H9 (cell line): ENCODE data around the gene GLS. TPM values are rescaled to one million over a fixed set of nuclear protein-coding genes. Genes with fewer than 3 reads are reported as not detected.

Experiments used
- DNase-seq: peaks from one replicate; pipeline ENCODE4 v3.0.0-alpha.2; 2017
- H2AFZ ChIP-seq: one replicate; pipeline ENCODE4 v1.6.1; 2013; ENCODE audit warnings: mild to moderate bottlenecking, low read length, control low read depth, moderate library complexity
- H2AK5ac ChIP-seq: 2 replicates; pipeline ENCODE4 v1.6.1; 2013; ENCODE audit warnings: low read length, control low read depth, mixed read lengths; ENCODE audit not compliant: insufficient read length
- H2BK120ac ChIP-seq: one replicate; pipeline ENCODE4 v1.6.1; 2013; ENCODE audit warnings: low read depth, mild to moderate bottlenecking, low read length, control low read depth, inconsistent platforms; ENCODE audit not compliant: poor library complexity, severe bottlenecking
- H2BK12ac ChIP-seq: 2 replicates; pipeline ENCODE4 v1.6.1; 2013; ENCODE audit warnings: low read length, control low read depth, mixed read lengths, low read depth; ENCODE audit not compliant: insufficient read length
- H2BK15ac ChIP-seq: 2 replicates; pipeline ENCODE4 v1.6.1; 2013; ENCODE audit warnings: low read depth, low read length, control low read depth
- H2BK20ac ChIP-seq: one replicate; pipeline ENCODE4 v1.6.1; 2013; ENCODE audit warnings: low read depth, mild to moderate bottlenecking, low read length, control low read depth, inconsistent platforms; ENCODE audit not compliant: poor library complexity, severe bottlenecking
- H2BK5ac ChIP-seq: 2 replicates; pipeline ENCODE4 v1.6.1; 2013; ENCODE audit warnings: low read length, control low read depth, mixed read lengths; ENCODE audit not compliant: insufficient read length
- H3K14ac ChIP-seq: 2 replicates; pipeline ENCODE4 v1.6.1; 2013; ENCODE audit warnings: low read length, control low read depth; ENCODE audit not compliant: insufficient read depth
- H3K18ac ChIP-seq: 2 replicates; pipeline ENCODE4 v1.6.1; 2013; ENCODE audit warnings: low read depth, mild to moderate bottlenecking, mixed read lengths, low read length, control low read depth; ENCODE audit not compliant: insufficient read length
- H3K23ac ChIP-seq: 2 replicates; pipeline ENCODE4 v1.6.1; 2013; ENCODE audit warnings: low read length, control low read depth, mixed read lengths, low read depth; ENCODE audit not compliant: insufficient read length
- H3K23me2 ChIP-seq: 2 replicates; pipeline ENCODE4 v1.6.1; 2013; ENCODE audit warnings: low read depth, mild to moderate bottlenecking, mixed read lengths, low read length, control low read depth; ENCODE audit not compliant: insufficient read length, poor library complexity, severe bottlenecking
- H3K27ac ChIP-seq: 2 replicates; pipeline ENCODE4 v1.5.1; 2013; ENCODE audit warnings: low read length, control low read depth, mixed read lengths, low read depth; ENCODE audit not compliant: insufficient read length
- H3K27me3 ChIP-seq: 2 replicates; pipeline ENCODE4 v1.6.1; 2013; ENCODE audit warnings: low read length, control low read depth, inconsistent platforms; ENCODE audit not compliant: insufficient read depth
- H3K4ac ChIP-seq: 2 replicates; pipeline ENCODE4 v1.6.1; 2013; ENCODE audit warnings: low read depth, mild to moderate bottlenecking, control low read depth, inconsistent platforms, low read length, moderate library complexity
- H3K4me1 ChIP-seq: 2 replicates; pipeline ENCODE4 v1.6.1; 2013; ENCODE audit warnings: low read length, control low read depth, inconsistent platforms; ENCODE audit not compliant: insufficient read depth
- H3K4me2 ChIP-seq: 2 replicates; pipeline ENCODE4 v1.6.1; 2013; ENCODE audit warnings: low read length, control low read depth, mixed read lengths; ENCODE audit not compliant: insufficient read length, insufficient read depth
- H3K56ac ChIP-seq: 2 replicates; pipeline ENCODE4 v1.6.1; 2013; ENCODE audit warnings: low read depth, mild to moderate bottlenecking, mixed read lengths, low read length, control low read depth; ENCODE audit not compliant: insufficient read length
- H3K79me1 ChIP-seq: 2 replicates; pipeline ENCODE4 v1.6.1; 2013; ENCODE audit warnings: low read depth, mild to moderate bottlenecking, moderate library complexity, low read length, control low read depth, inconsistent platforms; ENCODE audit not compliant: insufficient read depth, poor library complexity, severe bottlenecking
- H3K79me2 ChIP-seq: 2 replicates; pipeline ENCODE4 v1.6.1; 2013; ENCODE audit warnings: low read length, control low read depth, inconsistent platforms; ENCODE audit not compliant: insufficient read depth
- H3K9ac ChIP-seq: 2 replicates; pipeline ENCODE4 v1.6.1; 2013; ENCODE audit warnings: low read length, control low read depth, mixed read lengths; ENCODE audit not compliant: insufficient read length; ENCODE audit errors: extremely low read depth
- H3K9me3 ChIP-seq: one replicate; pipeline ENCODE4 v1.6.1; 2013; ENCODE audit warnings: low read depth, low read length, inconsistent platforms; ENCODE audit not compliant: control insufficient read depth
- H3T11ph ChIP-seq: one replicate; pipeline ENCODE4 v1.6.1; 2013; ENCODE audit warnings: mild to moderate bottlenecking, low read length, control low read depth, inconsistent platforms
- H4K20me1 ChIP-seq: one replicate; pipeline ENCODE4 v1.6.1; 2013; ENCODE audit not compliant: control insufficient read depth, insufficient read length, insufficient read depth
- H4K5ac ChIP-seq: 2 replicates; pipeline ENCODE4 v1.6.1; 2013; ENCODE audit warnings: low read depth, mild to moderate bottlenecking, mixed read lengths, low read length, control low read depth; ENCODE audit not compliant: insufficient read length
- H4K8ac ChIP-seq: replicated peaks from 2 replicates; pipeline ENCODE4 v1.6.1; 2013; ENCODE audit warnings: low read length, control low read depth, mixed read lengths, low read depth; ENCODE audit not compliant: insufficient read length
- H4K91ac ChIP-seq: 2 replicates; pipeline ENCODE4 v1.6.1; 2013; ENCODE audit warnings: low read depth, mild to moderate bottlenecking, moderate library complexity, mixed read lengths, low read length, control low read depth; ENCODE audit not compliant: insufficient read length
- H3K27ac Mint-ChIP-seq, 3 experiments: 2 replicates in 2 of 3; 3 replicates in 1 of 3; pipeline ENCODE4 v1.8.0; 2020 to 2021; ENCODE audit warnings: mixed read lengths in 3 of 3, mild to moderate bottlenecking in 1 of 3, moderate library complexity in 1 of 3
- H3K27me3 Mint-ChIP-seq: 2 replicates; pipeline ENCODE4 v1.8.0; 2021; ENCODE audit warnings: low read depth, mild to moderate bottlenecking, moderate library complexity, mixed read lengths
- H3K36me3 Mint-ChIP-seq, 3 experiments: 2 replicates in 2 of 3; 3 replicates in 1 of 3; pipeline ENCODE4 v1.8.0; 2020 to 2021; ENCODE audit warnings: low read depth in 3 of 3, mixed read lengths in 3 of 3; ENCODE audit not compliant: insufficient read depth in 1 of 3
- H3K4me1 Mint-ChIP-seq, 2 experiments: 2 replicates each; pipeline ENCODE4 v1.8.0; 2020; ENCODE audit warnings: mixed read lengths in 2 of 2
- H3K4me3 Mint-ChIP-seq, 2 experiments: 2 replicates in 1 of 2; 3 replicates in 1 of 2; pipeline ENCODE4 v1.8.0; 2020 to 2021; ENCODE audit warnings: mild to moderate bottlenecking in 2 of 2, mixed read lengths in 2 of 2, moderate library complexity in 1 of 2
- H3K9me3 Mint-ChIP-seq, 2 experiments: 2 replicates in 1 of 2; 3 replicates in 1 of 2; pipeline ENCODE4 v1.8.0; 2020; ENCODE audit warnings: mild to moderate bottlenecking in 2 of 2, mixed read lengths in 2 of 2, moderate library complexity in 1 of 2
- CTCF ChIP-seq: fragments of 200-600 bp; sonication (generic); conservative IDR thresholded peaks from 3 replicates; pipeline ENCODE4 v1.8.0; 2021; ENCODE audit warnings: antibody characterized with exemption, mild to moderate bottlenecking
- WGBS: extraction: QIAGEN DNeasy Blood & Tissue Kit; methylation state at CpG from one replicate; pipeline ENCODE4 v1.1.7; 2013; ENCODE audit warnings: missing lambda C conversion rate, low lambda C conversion rate, mixed read lengths; ENCODE audit not compliant: insufficient read length; ENCODE audit errors: extremely low coverage; 5-methylcytosine and 5-hydroxymethylcytosine counted together
- total RNA-seq: library from RNA; stranded (reverse); gene quantifications from 2 replicates; pipeline ENCODE4 v1.2.1, GENCODE V29; 2021

Gene GLS
- total RNA-seq, 1 experiment from 2014 or later: 69.3 TPM

- no CpG with 5 or more reads among the region's 1 CpG for WGBS
- no peak overlapping the region for H2BK120ac ChIP-seq
- no peak overlapping the region for H3K4me3 Mint-ChIP-seq
Measured at GRCh38 chr2:190876631-190877030, 4.0 kb upstream of the GLS start.

More at GRCh38 chr2:190876631-190877030, 4.0 kb upstream of the GLS start:
- no peak overlapping the region for H3K27ac ChIP-seq
- H3K56ac ChIP-seq: no peak overlapping the region
- peaks cover 2 to 3% of the 10 kb centered on the region in 2 experiments; a peak in 1 of 4 replicates for H3K4me1 Mint-ChIP-seq
- H4K20me1 ChIP-seq: no peaks in the 10 kb centered on the region
- H2AK5ac ChIP-seq: no peak overlapping the region
- H2BK12ac ChIP-seq: no peak overlapping the region
- no peak overlapping the region for H2BK5ac ChIP-seq
- H2BK15ac ChIP-seq: no peak overlapping the region
- H3K79me2 ChIP-seq: no peaks in the 10 kb centered on the region; the same call in 1 of the 2 replicates
- H3K4me2 ChIP-seq: no peak overlapping the region
- H2AFZ ChIP-seq: no peak overlapping the region
- H3K36me3 Mint-ChIP-seq: peaks cover 0 to 8% (median 4%) of the 10 kb centered on the region in 3 experiments; a peak in 3 of 7 replicates
- TF ChIP-seq CTCF: no peak
- peaks cover 5% of the 10 kb centered on the region for H3K23me2 ChIP-seq
- no peaks in the 10 kb centered on the region for H3K27me3 Mint-ChIP-seq
- no peak overlapping the region for H3K4ac ChIP-seq
- H4K8ac ChIP-seq: no peak overlapping the region
- DNase-seq: no peak
- H3K23ac ChIP-seq: no peak overlapping the region
- no peaks in the 10 kb centered on the region for H3K27me3 ChIP-seq
- H3T11ph ChIP-seq: no peak overlapping the region
- no peak overlapping the region for H3K18ac ChIP-seq
- no peak overlapping the region for H3K9ac ChIP-seq
- no peak overlapping the region for H3K27ac Mint-ChIP-seq
- H3K4me1 ChIP-seq: no peaks in the 10 kb centered on the region
- no peak overlapping the region for H2BK20ac ChIP-seq
- no peaks in the 10 kb centered on the region for H3K9me3 ChIP-seq
- no peak overlapping the region for H4K91ac ChIP-seq
- H3K79me1 ChIP-seq: no peaks in the 10 kb centered on the region
- H3K9me3 Mint-ChIP-seq: peaks cover 0 to 2% of the 10 kb centered on the region in 2 experiments; a peak in 1 of 5 replicates
- H3K14ac ChIP-seq: no peak overlapping the region
- no peak overlapping the region for H4K5ac ChIP-seq
